ENCODE measurements around the gene DRAXIN. TPM values are rescaled to one million over a fixed set of nuclear protein-coding genes. Genes with fewer than 3 reads are reported as not detected.

Gene DRAXIN
- total RNA-seq, 4 donors from 2014 or later, result 0.17 TPM; not detected in 3

GRCh38 chr1:11691928-11692711, 610 bp downstream of the DRAXIN start:
- TF ChIP-seq CTCF (IDR thresholded peaks at IDR 0.05; ENCODE audit: low read depth), result no peak

- no peak for TF ChIP-seq CTCF (IDR thresholded peaks at IDR 0.05; ENCODE audit: low read depth)
Observed at GRCh38 chr1:11693024-11693590, 1.6 kb downstream of the DRAXIN start.

GRCh38 chr1:11693917-11694316, 2.4 kb downstream of the DRAXIN start:
- no peak for TF ChIP-seq CTCF (IDR thresholded peaks at IDR 0.05; ENCODE audit: low read depth)

GRCh38 chr1:11695861-11696260, 4.4 kb downstream of the DRAXIN start:
- TF ChIP-seq CTCF (IDR thresholded peaks at IDR 0.05; ENCODE audit: low read depth), result no peak

- TF ChIP-seq CTCF (IDR thresholded peaks at IDR 0.05; ENCODE audit: low read depth), result no peak
Observed at GRCh38 chr1:11697188-11697892, 5.8 kb downstream of the DRAXIN start.

DNA sequence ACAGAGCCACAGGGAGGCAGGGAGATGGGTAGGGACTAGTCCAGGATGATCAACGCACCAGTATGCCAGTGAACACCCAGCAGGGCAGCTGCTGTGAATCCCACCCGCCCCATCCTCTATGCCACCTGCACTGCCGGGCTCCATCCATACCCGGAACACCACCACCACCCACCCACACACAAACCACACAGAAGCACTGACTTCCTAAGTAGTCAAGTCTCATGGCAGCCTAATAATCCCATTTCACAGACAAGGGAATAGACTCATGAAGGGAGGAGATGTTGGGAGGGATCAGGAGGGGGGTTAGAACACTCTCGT, 6.3 kb downstream of the DRAXIN start:
- no peak for TF ChIP-seq CTCF (IDR thresholded peaks at IDR 0.05; ENCODE audit: low read depth)
